Ectodermal cell (in vitro differentiated cells): ENCODE results near the gene FZD10.
A peak's percentile ranks its signal among the peaks of the same experiment; 100 is the strongest.

Source experiments
- H3K27ac ChIP-seq: 2 replicates; pipeline ENCODE4 v1.7.0; 2013; ENCODE audit warnings: mild to moderate bottlenecking, low read depth, low read length; ENCODE audit not compliant: insufficient read depth, poor library complexity, severe bottlenecking
- H3K27me3 ChIP-seq: 2 replicates; pipeline ENCODE4 v1.7.0; 2013; ENCODE audit warnings: mild to moderate bottlenecking, low read length; ENCODE audit not compliant: insufficient read depth, control insufficient read depth, poor library complexity, severe bottlenecking
- H3K36me3 ChIP-seq: one replicate; pipeline ENCODE4 v1.7.0; 2013; ENCODE audit warnings: low read length; ENCODE audit not compliant: control insufficient read depth, insufficient read depth
- H3K4me1 ChIP-seq: one replicate; pipeline ENCODE4 v1.7.0; 2013; ENCODE audit warnings: low read length; ENCODE audit not compliant: control insufficient read depth, insufficient read depth
- H3K4me3 ChIP-seq: 2 replicates; pipeline ENCODE4 v1.7.0; 2013; ENCODE audit warnings: low read depth, low read length, control low read depth; ENCODE audit not compliant: insufficient read depth
- H3K9me3 ChIP-seq: 2 replicates; pipeline ENCODE4 v1.7.0; 2013; ENCODE audit warnings: mild to moderate bottlenecking, low read length, moderate library complexity; ENCODE audit not compliant: control insufficient read depth
- WGBS, 2 experiments: methylation state at CpG; one replicate each; pipeline ENCODE4 v1.1.7; 2013; ENCODE audit warnings: missing lambda C conversion rate in 2 of 2; 5-methylcytosine and 5-hydroxymethylcytosine counted together

Gene FZD10

DNA sequence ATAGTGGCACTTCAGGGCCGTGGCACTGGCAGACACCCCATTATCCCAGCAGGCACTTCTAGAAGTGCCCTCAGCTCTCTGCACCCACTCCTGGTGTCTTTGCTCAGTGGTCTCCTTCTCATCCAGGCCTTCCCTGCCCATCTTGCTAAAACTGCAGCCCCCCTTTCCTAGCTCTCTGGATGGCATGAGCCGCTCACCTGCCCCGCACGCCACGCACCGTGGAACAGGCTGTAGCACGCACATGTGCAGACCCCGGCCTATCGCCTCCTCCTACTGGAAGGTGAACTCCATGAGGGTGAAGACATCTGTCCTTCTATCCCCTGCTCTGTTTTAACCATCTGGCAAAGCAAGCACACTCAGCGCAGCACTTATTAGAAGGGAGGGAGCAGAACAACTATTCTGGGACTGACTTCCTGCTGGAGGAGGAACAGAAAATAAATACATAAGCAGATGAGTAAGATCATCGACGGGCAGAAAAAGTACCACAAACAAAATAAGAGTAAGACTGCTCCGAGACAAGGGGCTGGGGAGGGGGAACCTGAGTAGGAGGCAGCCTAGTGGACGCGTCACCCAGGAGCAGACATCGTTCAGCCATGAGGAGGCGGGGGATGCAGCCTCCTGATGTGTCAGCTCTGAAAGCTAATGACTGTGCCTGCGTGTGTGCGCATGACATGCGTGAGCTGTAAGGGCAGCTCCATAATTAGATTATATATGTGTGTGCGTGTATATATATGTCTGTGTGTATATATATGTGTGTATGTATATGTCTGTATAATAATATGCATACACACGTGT is 7.8 kb upstream of the FZD10 start:
- Histone ChIP-seq H3K27ac (no peak overlapping the region), H3K4me3 (no peak overlapping the region), H3K4me1 (peaks cover 31% of the 10 kb centered on the region), H3K27me3 (peaks cover 43% of the 10 kb centered on the region), H3K36me3 (peaks cover 3% of the 10 kb centered on the region), H3K9me3 (no peaks in the 10 kb centered on the region)
- 95 to 96% methylated on average over 20 to 21 of the region's 22 CpGs for WGBS, 2 experiments

GRCh38 chr12:130155416-130156073 is 6.7 kb upstream of the FZD10 start:
- WGBS, 2 experiments = 86 to 95% methylated on average over 10 of the region's 10 CpGs

DNA sequence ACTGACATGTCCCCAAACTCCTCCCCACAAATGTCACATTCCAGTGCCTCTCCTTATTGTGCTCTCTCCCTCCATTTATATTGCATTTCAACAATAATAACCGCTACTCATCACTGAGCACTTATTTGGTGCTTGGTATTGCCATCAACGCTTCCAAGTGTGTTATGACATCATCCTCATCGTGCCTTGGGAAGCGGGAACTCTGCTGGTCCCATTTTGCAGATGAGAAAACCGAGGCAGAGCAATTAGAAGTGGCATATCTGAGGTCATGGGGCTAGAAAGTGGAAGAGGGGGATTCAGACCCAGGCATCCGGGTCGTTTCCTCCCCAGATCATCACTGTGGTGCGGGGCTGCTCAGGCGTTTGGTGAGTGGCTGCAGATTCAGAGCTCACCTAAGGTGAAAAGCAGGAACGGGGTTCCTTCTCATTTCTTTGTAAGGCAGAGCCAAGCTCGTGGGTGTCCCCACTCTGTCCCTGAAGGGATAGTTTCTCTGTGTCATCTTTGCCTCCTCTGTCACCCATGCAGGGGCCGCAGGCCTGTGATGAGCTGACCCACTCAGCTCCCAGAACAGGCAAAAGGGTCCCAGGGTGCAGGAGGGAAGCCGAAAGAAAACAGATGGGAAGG is 5.5 kb upstream of the FZD10 start:
- H3K9me3 ChIP-seq = no peaks in the 10 kb centered on the region
- H3K36me3 ChIP-seq = peaks cover 3% of the 10 kb centered on the region
- peak overlapping the region; percentile 26 for H3K27ac ChIP-seq
- 86 to 92% methylated on average over 13 of the region's 13 CpGs for WGBS, 2 experiments
- H3K4me3 ChIP-seq = no peak overlapping the region
- H3K27me3 ChIP-seq = peaks cover 63% of the 10 kb centered on the region
- peaks cover 38% of the 10 kb centered on the region for H3K4me1 ChIP-seq

More at GRCh38 chr12:130155416-130156073, 6.7 kb upstream of the FZD10 start:
- Histone ChIP-seq H3K4me1 (peaks cover 38% of the 10 kb centered on the region), H3K36me3 (peaks cover 3% of the 10 kb centered on the region), H3K4me3 (no peak overlapping the region), H3K9me3 (no peaks in the 10 kb centered on the region), H3K27me3 (peaks cover 54% of the 10 kb centered on the region), H3K27ac (no peak overlapping the region)

DNA sequence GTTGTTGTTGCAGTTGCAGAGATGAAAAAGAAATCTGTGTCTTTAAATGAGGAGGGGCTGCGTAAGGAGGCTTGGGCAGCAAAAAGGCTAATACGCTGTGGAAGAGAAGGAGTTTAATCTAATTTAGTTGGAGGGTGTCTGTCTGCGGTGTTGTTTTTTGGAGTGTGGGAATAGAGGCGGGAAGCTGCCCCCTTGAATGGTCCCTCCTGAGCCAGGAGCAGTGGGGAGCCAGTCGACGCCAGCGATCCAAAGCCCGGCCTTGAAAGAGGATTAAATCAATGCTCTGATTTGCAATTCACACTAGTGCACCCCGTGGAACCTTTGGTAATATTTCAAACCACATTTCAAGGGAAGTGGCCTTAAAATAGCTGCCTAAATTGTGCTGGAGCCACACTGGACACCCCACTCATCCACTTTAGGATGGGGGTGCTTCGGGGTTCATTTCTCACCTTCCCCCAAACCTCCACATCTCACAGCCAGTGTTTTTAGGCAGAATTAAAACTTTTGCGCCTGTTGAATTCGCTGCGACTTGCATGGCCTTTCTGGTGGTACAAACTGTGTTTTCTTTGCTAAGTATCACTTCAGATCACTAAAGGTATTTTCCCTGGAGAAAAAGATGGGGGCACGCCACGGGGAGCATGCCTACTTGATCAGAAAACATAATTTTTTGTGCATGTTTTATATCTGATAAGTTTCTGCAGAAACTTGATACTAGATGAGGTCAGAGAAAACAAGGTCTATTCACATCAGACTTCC is 4.1 kb upstream of the FZD10 start:
- Histone ChIP-seq H3K9me3 (no peaks in the 10 kb centered on the region), H3K27ac (peak overlapping the region; percentile 72), H3K36me3 (peaks cover 3% of the 10 kb centered on the region), H3K4me1 (peaks cover 38% of the 10 kb centered on the region), H3K27me3 (peaks cover 72% of the 10 kb centered on the region), H3K4me3 (peak overlapping the region; percentile 6)
- 8% methylated on average over 15 of the region's 15 CpGs for WGBS, 2 experiments

DNA sequence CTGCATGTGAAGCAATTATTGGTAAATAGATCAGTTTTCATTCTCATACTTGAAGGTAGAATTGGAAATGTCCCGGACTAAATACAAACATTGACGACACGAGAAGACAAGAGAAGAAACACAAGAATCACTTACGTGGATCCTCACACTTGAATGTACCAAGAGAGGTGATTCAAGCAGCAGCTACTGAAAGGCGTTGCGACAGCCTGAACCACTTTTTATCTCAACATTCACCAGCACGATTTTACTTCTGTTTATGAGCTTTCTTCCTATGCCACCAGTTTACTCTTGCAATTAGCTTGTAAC is 3.6 kb upstream of the FZD10 start:
- H3K9me3 ChIP-seq = no peaks in the 10 kb centered on the region
- 6 to 7% methylated on average over 7 of the region's 7 CpGs for WGBS, 2 experiments
- peak overlapping the region; percentile 72 for H3K27ac ChIP-seq
- H3K4me3 ChIP-seq = no peak overlapping the region
- peaks cover 3% of the 10 kb centered on the region for H3K36me3 ChIP-seq
- peaks cover 44% of the 10 kb centered on the region for H3K4me1 ChIP-seq
- H3K27me3 ChIP-seq = peaks cover 77% of the 10 kb centered on the region

DNA sequence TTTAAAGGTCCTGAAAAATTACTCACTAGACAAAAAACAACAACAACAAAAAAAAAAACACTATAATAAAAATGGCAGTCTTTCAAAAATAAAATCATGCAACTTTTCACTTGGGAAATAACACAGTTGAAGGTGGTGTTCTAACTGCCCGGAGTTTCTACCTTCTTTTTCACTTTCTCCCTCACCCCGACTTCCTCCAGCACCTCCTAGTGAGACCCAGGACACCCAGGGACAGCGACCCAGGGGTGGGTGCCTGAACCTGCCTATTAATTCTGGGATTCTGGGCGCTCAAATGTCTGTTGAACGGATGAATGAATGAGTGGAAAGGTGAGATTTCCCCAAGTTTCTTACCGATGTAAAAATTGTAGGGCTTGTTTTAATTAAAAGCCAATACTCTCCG is 2.0 kb upstream of the FZD10 start:
- H3K9me3 ChIP-seq = no peaks in the 10 kb centered on the region
- peaks cover 59% of the 10 kb centered on the region for H3K4me1 ChIP-seq
- WGBS, 2 experiments = 2 to 3% methylated on average over 7 of the region's 7 CpGs
- peak overlapping the region; percentile 74 for H3K4me3 ChIP-seq
- no peak overlapping the region for H3K27ac ChIP-seq
- H3K27me3 ChIP-seq = peaks cover 87% of the 10 kb centered on the region
- H3K36me3 ChIP-seq = peaks cover 3% of the 10 kb centered on the region

GRCh38 chr12:130160711-130161231 is 1.5 kb upstream of the FZD10 start:
- no peaks in the 10 kb centered on the region for H3K9me3 ChIP-seq
- peaks cover 87% of the 10 kb centered on the region for H3K27me3 ChIP-seq
- WGBS, 2 experiments = 0 to 1% methylated on average over 44 of the region's 44 CpGs
- no peaks in the 10 kb centered on the region for H3K36me3 ChIP-seq
- peak overlapping the region; percentile 60 for H3K27ac ChIP-seq
- peak overlapping the region; percentile 74 for H3K4me3 ChIP-seq
- H3K4me1 ChIP-seq = peaks cover 63% of the 10 kb centered on the region

- WGBS, 2 experiments = 0% methylated on average over 84 to 87 of the region's 87 CpGs
- H3K4me1 ChIP-seq = peaks cover 61% of the 10 kb centered on the region
- H3K4me3 ChIP-seq = peak overlapping the region; percentile 74
- H3K27ac ChIP-seq = peak overlapping the region; percentile 95
- H3K36me3 ChIP-seq = peaks cover 3% of the 10 kb centered on the region
- H3K9me3 ChIP-seq = no peaks in the 10 kb centered on the region
- H3K27me3 ChIP-seq = peaks cover 87% of the 10 kb centered on the region
These were observed 712 bp upstream of the FZD10 start for GRCh38 chr12:130161261-130162243.
